Activated CD4-positive, alpha-beta T cell treated with anti-CD3 and anti-CD28 coated beads for 1 hour (primary cell): ENCODE measurements around the gene PSMC2.

Experiments used
- DNase-seq: peaks from one replicate; pipeline ENCODE4 v3.0.0-alpha.2; 2020

PSMC2 gene

GRCh38 chr7:103347507-103348267 lies at the start of gene PSMC2:
PSMC2 (plus strand) TSS chr7:103347643; CDS start chr7:103347712, 69 bp downstream.
- peak; percentile 73 for DNase-seq

GRCh38 chr7:103297837-103298179 lies 49.6 kb upstream of the PSMC2 start:
- DNase-seq, result no peak

GRCh38 chr7:103299660-103300059 lies 47.8 kb upstream of the PSMC2 start:
- DNase-seq, result no peak

- DNase-seq, result no peak
Measured at GRCh38 chr7:103301441-103301840, 46.0 kb upstream of the PSMC2 start.

- no peak for DNase-seq
Measured at GRCh38 chr7:103307503-103308231, 39.8 kb upstream of the PSMC2 start.

- DNase-seq, result no peak
Measured at GRCh38 chr7:103314852-103315251, 32.6 kb upstream of the PSMC2 start.

GRCh38 chr7:103316380-103316941 lies 31.0 kb upstream of the PSMC2 start:
- no peak for DNase-seq

GRCh38 chr7:103317009-103317408 lies 30.4 kb upstream of the PSMC2 start:
- DNase-seq, result no peak

- no peak for DNase-seq
Measured at GRCh38 chr7:103325744-103326143, 21.7 kb upstream of the PSMC2 start.

GRCh38 chr7:103336761-103337160 lies 10.7 kb upstream of the PSMC2 start:
- DNase-seq, result no peak

- DNase-seq, result no peak
Measured at GRCh38 chr7:103338864-103339263, 8.6 kb upstream of the PSMC2 start.

GRCh38 chr7:103341466-103341865 lies 6.0 kb upstream of the PSMC2 start:
- no peak for DNase-seq

GRCh38 chr7:103343332-103343731 lies 4.1 kb upstream of the PSMC2 start:
- DNase-seq, result no peak

GRCh38 chr7:103343758-103344452 lies 3.5 kb upstream of the PSMC2 start:
- peak; percentile 24 for DNase-seq

- DNase-seq, result peak; percentile 75
Measured at GRCh38 chr7:103344453-103345149, 2.8 kb upstream of the PSMC2 start, which contains the start of gene DNAJC2. DNAJC2 (minus strand) TSS chr7:103344767; CDS start chr7:103344622, 145 bp downstream.

- DNase-seq, result no peak
Measured at GRCh38 chr7:103346396-103346795, 1.0 kb upstream of the PSMC2 start.

- DNase-seq, result no peak
Measured at GRCh38 chr7:103348452-103348851, 1.0 kb downstream of the PSMC2 start.

- DNase-seq, result no peak
Measured at GRCh38 chr7:103348959-103349358, 1.5 kb downstream of the PSMC2 start.

GRCh38 chr7:103349805-103350204 lies 2.4 kb downstream of the PSMC2 start:
- DNase-seq, result no peak

GRCh38 chr7:103369432-103369831 lies 22.0 kb downstream of the PSMC2 start:
- DNase-seq, result no peak

GRCh38 chr7:103373866-103374643 lies 26.6 kb downstream of the PSMC2 start:
- no peak for DNase-seq
